HG02678 (cell line): ENCODE measurements around the gene GPR3.
A peak's percentile ranks its signal among the peaks of the same experiment; 100 is the strongest.

Experiments used
- ATAC-seq: cut with Tn5 transposase; IDR thresholded peaks from one replicate; pipeline ENCODE4 v1.9.1; 2021; ENCODE audit warnings: mild to moderate bottlenecking, moderate library complexity; ENCODE audit not compliant: unreplicated experiment

Gene GPR3, protein sequence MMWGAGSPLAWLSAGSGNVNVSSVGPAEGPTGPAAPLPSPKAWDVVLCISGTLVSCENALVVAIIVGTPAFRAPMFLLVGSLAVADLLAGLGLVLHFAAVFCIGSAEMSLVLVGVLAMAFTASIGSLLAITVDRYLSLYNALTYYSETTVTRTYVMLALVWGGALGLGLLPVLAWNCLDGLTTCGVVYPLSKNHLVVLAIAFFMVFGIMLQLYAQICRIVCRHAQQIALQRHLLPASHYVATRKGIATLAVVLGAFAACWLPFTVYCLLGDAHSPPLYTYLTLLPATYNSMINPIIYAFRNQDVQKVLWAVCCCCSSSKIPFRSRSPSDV

DNA sequence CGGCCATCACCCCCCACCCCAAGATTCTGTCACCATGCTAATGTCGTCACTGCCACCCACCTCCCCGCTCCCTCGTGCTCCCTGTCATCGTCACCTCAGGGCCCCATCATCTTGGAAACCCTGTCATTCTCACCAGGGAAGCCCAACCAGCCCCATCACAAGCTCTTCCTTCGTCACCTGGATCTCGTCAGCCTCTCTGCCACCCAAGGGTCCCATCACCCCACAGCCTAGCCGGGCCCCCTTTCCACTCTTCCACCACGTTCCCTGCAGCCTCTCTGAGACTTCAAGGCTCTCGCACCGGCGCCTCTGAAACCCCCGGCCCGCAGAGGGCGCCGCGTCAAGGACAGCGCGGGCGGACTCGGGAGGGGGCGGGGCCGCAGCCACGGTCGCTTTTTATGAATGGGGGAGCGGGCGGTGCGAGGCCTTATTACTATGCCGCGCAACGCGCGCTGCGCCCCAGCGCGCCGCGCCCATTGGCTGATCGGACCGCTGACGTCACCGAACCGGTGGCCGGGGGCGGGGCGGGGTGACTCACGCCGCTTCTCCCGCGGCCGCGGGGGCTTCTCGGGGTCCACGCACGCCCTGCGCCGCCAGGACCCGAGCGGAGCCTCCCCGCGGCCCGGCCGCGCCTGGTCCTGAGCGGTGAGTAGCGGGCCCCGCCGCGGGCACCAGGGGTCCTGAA, at the start of gene GPR3:
Gene GPR3, plus strand, starts transcription at position 527 of the 682 bp plus-strand sequence. CDS start 1,177 bp downstream, outside the sequence.
- peak; percentile 82 for ATAC-seq

DNA sequence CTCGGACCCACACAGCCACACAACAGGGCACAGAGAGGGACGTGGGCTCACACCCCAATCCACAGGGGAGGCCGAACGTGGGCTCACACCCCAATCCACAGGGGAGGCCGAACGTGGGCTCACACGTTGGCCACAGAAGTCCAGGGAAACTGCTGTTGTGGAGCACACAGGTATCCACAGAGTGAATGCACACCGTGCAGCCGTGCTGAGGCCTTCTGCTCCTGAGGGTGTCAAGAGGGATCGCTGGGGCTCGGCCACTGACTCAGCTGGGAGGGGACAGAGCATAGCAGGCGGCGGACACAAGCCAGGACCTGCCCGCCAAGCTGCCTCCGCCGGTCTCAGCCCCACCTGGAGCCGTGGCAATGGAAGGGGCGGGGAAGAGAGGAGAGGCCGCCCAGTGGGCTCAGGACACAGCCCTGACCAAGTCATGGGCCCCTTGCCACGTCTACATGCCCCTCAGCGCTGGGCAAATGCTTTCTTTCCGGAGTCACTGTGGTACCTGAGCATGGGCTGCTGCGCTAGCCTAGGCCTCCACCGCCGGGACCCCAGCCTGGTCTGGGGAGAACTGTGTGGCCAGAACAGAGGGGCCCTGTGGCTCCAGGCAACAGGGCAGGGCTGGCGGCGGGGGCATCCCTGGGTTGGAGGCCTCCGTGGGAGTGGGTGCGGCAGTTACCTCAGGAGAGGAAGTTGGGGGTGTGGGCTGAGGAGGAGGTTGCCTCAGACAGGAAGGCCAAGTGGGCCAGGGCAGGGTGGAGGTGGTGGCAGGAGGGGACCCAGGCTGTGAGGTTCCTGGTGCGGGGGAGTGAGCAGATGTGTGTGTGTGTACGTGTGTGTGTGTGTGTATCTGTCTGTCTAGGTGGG, 49.4 kb upstream of the GPR3 start:
- peak; percentile 52 for ATAC-seq

- no peak for ATAC-seq
Observed at GRCh38 chr1:27343639-27344025, 48.8 kb upstream of the GPR3 start.

DNA sequence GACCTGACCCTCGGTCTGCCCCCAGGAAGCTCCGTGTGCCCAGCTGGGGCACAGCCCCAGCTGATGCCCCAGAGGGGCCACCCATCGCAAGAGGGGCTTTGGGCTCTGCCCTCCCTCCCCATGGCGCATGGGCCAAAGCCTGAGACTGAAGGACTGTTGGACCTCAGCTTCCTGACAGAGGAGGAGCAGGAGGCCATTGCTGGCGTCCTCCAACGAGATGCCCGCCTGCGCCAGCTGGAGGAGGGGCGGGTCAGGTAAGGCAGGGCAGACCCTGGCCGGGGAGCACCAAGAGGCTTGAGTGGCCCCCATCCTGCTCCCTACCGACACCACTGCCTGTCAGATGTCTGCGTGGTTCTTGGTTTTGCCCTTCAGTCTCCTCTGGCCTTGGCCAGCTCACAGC, 47.1 kb upstream of the GPR3 start:
- ATAC-seq = no peak

GRCh38 chr1:27346357-27346756, 46.1 kb upstream of the GPR3 start:
- no peak for ATAC-seq

DNA sequence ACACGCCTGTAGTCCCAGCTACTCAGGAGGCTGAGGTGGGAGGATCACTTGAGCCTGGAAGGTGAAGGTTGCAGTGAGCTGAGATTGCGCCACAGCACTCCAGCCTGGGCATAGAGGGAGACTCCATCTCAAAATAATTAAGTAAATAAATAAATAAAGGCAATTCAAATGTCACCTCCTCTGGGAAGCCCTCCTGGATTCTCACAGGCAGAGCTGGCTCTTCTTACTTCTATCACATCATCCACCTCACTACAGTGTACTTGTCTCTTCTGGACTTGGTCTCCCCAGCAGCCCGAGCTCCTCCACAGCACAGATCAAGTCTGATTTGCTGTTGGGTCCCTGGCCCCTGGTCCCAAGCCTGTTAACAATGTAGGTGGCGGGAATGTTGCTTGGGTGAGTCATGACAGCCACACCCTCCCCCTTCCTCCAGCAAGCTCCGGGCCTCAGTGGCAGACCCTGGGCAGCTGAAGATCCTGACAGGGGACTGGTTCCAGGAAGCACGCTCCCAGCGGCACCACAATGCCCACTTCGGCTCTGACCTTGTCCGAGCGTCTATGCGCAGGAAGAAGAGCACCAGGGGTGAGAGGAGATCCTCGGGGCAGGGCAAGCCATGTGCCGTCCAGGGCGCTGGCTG, 45.3 kb upstream of the GPR3 start:
- no peak for ATAC-seq

DNA sequence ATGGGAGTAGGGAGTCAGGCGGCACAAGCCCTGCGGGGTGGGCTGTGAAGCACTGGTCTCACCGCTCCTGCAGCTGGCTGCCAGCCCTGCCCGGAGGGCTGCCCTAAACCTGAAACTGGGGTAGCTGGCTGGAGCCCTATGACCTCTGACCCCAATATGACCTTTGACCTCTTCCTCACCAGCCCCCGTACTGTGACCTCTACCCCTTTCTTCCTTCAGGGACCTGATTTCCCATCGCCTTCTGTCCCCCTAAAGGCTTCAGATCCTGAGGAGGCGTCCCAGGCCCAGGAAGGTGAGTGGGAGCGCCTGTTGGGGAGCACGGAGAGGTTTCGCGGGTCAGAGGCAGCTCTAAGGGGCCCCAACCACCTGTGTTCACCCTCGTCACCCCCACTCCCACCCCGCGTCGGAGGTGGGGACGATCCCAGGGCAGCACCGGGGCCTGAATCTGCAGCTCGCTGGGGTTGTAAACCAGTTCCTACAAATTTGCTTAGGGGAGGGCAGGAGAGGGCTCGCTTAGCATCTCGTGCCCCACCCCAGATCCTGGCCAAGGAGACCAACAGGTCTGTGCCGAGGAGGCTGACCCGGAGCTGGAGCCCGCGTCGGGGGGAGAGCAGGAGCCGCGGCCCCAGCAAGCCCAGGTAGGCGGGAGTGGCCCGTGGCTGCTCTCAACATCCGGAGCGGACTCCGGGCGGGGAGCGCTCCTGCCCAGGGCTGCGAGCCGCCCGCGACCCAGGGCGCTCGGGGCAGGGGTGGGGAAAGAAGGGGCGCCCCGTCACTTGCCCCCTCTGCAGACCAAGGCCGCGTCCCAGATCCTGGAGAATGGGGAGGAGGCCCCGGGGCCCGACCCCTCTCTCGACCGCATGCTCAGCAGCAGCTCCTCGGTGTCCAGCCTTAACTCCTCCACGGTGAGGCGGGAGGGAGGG, 43.3 kb upstream of the GPR3 start:
- ATAC-seq = no peak

GRCh38 chr1:27349784-27350662, 42.4 kb upstream of the GPR3 start:
- no peak for ATAC-seq

- ATAC-seq = no peak
Observed at GRCh38 chr1:27350663-27351540, 41.5 kb upstream of the GPR3 start.

DNA sequence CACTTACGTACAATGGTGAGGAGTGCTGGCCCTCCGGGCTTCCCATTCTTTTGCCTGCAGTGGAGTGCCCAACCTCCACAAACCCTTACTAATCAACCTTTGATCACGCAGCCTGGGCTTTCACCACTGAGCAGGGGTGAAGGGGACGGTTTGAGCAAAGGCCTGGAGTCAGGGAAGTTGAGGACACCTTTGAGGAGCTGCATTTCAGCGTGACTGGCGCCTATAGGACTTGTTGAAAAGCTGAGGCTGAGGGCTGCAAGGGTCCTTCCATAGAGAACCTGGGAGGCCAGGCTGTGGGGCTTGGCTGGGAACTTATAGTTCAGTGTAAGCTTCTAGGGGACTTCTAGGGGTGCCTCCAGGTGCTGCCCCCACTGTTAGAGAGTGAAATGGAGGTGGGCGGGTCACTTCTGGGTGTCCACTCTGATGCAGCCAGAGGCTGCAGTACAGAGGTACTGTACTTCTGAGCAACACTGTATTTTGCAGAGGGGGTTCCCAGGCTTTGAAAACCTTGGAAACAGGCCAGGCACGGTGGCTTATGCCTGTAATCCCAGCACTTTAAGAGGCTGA, 40.8 kb upstream of the GPR3 start:
- no peak for ATAC-seq

DNA sequence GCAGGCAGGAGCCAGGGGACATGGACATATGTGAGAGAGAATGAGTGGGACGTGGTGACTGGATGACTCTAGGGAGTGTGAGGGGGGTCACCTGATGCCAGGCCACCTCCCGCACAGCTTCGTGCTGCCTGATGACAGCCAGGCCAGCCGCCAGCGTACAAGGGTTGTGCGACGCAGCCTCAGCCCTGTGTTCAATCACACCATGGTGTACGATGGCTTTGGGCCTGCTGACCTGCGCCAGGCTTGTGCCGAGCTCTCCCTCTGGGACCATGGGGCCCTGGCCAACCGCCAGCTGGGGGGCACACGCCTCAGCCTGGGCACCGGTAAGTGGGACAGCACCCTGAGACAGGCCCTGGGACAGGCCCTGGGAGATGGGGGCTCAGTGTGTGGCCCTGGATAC, 39.3 kb upstream of the GPR3 start:
- no peak for ATAC-seq

- no peak for ATAC-seq
Observed at GRCh38 chr1:27353629-27354028, 38.8 kb upstream of the GPR3 start.

GRCh38 chr1:27355683-27356082, 36.7 kb upstream of the GPR3 start:
- ATAC-seq = no peak

DNA sequence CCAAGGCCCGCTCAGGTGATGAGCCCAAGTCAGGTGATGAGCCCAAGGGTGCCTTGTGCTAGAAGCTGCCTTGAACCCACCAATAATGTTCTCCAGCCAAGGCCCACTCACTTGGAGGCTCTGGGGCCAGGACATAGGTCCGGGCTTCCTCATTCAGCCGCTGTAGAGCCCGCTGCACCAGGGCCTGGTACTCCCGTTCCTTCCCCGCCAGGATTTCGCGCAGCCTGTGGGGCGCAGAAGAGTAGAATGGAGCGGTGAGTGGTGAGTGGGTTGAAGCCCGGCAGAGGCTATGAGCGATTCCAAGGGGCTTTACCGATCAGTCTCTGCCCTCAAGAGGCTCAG, 36.2 kb upstream of the GPR3 start:
- ATAC-seq = no peak

- ATAC-seq = no peak
Observed at GRCh38 chr1:27356619-27357280, 35.7 kb upstream of the GPR3 start.

GRCh38 chr1:27357281-27358037, 35.0 kb upstream of the GPR3 start:
- peak; percentile 73 for ATAC-seq
